HL-60 (cell line): ENCODE data around the gene CCDC190.

Experiments
- DNase-seq, 2 experiments: peaks; one replicate each; pipeline ENCODE4 v3.0.0-alpha.2; 2010 to 2020; ENCODE audit warnings: low read depth in 1 of 2, low spot score in 1 of 2
- H3K27ac ChIP-seq: fragments of 250-450 bp; sonication (Bioruptor Pico); replicated peaks from 2 replicates; pipeline ENCODE4 v1.5.1; 2020; ENCODE audit warnings: mild to moderate bottlenecking, moderate library complexity
- H3K27me3 ChIP-seq: fragments of 250-450 bp; sonication (Bioruptor Pico); 2 replicates; pipeline ENCODE4 v1.5.1; 2021; ENCODE audit warnings: mild to moderate bottlenecking, moderate library complexity; ENCODE audit not compliant: insufficient read depth, poor library complexity, severe bottlenecking
- H3K4me3 ChIP-seq: replicated peaks from 2 replicates; pipeline ENCODE4 v1.5.1; 2011; ENCODE audit warnings: mild to moderate bottlenecking, control low read depth, low read length; ENCODE audit not compliant: insufficient read depth
- GABPA ChIP-seq: IDR thresholded peaks from 2 replicates; pipeline ENCODE4 v1.6.1; 2012; ENCODE audit warnings: low read depth
- POLR2AphosphoS5 ChIP-seq: IDR thresholded peaks from 2 replicates; pipeline ENCODE4 v1.6.1; 2012; ENCODE audit warnings: low read depth
- SPI1 ChIP-seq: IDR thresholded peaks from 2 replicates; pipeline ENCODE4 v1.6.1; 2012; ENCODE audit warnings: low read depth, mild to moderate bottlenecking, borderline replicate concordance
- TF ChIP-seq, protein P1 (sequence below): IDR thresholded peaks from 2 replicates; pipeline ENCODE4 v1.6.1; 2012; ENCODE audit warnings: low read depth; ENCODE audit not compliant: insufficient replicate concordance
- TF ChIP-seq, protein P2 (sequence below): IDR thresholded peaks from one replicate; pipeline ENCODE4 v1.5.1; 2011; ENCODE audit warnings: low read length, control low read depth, inconsistent platforms; ENCODE audit not compliant: insufficient read depth

The CCDC190 gene

DNA sequence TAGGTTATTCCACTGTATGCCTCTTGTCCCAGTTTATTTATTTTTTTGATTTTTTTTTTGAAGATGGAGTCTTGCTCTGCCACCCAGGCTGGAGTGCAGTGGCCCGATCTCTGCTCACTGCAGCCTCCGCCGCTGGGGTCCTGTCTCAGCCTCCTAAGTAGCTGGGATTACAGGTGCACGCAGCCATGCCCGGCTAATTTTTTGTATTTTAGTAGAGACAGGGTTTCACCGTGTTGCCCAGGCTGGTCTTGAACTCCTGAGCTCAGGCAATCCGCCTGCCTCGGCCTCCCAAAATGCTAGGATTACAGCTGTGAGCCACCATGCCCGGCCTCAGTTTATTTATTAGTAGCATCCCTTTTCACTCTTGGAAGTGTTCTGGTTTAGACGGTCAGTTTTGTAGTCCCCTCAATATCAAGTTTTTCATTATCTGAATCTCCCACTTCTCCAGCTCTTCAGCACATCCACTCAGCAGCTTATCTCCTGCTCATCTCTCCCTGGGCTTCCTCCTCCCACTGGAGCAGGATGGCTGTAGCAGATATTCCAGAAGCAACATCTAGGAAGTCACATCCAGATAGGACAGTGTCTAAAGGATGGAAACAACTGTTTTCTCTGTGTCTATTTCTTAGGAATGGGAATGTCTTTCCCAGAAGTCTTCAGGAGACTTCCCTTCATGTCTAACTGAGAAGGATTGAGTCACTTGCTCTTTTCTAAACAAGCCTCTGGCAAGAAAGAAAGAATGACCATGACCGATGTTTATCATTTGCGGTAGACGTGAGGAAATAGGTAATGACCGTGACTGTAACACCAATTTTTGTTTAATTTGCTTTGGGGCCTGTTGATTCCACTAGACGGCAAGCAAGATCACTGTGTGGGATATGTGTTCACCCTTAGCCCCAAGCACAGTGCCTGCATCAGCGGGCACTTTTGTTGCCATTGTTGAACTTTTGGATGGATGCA, 14.4 kb downstream of the CCDC190 start:
- H3K27ac ChIP-seq, result no peak overlapping the region
- DNase-seq, result no peak
- no peak overlapping the region for H3K4me3 ChIP-seq
- TF ChIP-seq SPI1, result no peak
- TF ChIP-seq, protein P1, sequence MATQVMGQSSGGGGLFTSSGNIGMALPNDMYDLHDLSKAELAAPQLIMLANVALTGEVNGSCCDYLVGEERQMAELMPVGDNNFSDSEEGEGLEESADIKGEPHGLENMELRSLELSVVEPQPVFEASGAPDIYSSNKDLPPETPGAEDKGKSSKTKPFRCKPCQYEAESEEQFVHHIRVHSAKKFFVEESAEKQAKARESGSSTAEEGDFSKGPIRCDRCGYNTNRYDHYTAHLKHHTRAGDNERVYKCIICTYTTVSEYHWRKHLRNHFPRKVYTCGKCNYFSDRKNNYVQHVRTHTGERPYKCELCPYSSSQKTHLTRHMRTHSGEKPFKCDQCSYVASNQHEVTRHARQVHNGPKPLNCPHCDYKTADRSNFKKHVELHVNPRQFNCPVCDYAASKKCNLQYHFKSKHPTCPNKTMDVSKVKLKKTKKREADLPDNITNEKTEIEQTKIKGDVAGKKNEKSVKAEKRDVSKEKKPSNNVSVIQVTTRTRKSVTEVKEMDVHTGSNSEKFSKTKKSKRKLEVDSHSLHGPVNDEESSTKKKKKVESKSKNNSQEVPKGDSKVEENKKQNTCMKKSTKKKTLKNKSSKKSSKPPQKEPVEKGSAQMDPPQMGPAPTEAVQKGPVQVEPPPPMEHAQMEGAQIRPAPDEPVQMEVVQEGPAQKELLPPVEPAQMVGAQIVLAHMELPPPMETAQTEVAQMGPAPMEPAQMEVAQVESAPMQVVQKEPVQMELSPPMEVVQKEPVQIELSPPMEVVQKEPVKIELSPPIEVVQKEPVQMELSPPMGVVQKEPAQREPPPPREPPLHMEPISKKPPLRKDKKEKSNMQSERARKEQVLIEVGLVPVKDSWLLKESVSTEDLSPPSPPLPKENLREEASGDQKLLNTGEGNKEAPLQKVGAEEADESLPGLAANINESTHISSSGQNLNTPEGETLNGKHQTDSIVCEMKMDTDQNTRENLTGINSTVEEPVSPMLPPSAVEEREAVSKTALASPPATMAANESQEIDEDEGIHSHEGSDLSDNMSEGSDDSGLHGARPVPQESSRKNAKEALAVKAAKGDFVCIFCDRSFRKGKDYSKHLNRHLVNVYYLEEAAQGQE, result no peak
- TF ChIP-seq, protein P2, sequence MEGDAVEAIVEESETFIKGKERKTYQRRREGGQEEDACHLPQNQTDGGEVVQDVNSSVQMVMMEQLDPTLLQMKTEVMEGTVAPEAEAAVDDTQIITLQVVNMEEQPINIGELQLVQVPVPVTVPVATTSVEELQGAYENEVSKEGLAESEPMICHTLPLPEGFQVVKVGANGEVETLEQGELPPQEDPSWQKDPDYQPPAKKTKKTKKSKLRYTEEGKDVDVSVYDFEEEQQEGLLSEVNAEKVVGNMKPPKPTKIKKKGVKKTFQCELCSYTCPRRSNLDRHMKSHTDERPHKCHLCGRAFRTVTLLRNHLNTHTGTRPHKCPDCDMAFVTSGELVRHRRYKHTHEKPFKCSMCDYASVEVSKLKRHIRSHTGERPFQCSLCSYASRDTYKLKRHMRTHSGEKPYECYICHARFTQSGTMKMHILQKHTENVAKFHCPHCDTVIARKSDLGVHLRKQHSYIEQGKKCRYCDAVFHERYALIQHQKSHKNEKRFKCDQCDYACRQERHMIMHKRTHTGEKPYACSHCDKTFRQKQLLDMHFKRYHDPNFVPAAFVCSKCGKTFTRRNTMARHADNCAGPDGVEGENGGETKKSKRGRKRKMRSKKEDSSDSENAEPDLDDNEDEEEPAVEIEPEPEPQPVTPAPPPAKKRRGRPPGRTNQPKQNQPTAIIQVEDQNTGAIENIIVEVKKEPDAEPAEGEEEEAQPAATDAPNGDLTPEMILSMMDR, result no peak
- TF ChIP-seq POLR2AphosphoS5, result no peak
- no peak for TF ChIP-seq GABPA
- H3K27me3 ChIP-seq, result no peaks in the 10 kb centered on the region

DNA sequence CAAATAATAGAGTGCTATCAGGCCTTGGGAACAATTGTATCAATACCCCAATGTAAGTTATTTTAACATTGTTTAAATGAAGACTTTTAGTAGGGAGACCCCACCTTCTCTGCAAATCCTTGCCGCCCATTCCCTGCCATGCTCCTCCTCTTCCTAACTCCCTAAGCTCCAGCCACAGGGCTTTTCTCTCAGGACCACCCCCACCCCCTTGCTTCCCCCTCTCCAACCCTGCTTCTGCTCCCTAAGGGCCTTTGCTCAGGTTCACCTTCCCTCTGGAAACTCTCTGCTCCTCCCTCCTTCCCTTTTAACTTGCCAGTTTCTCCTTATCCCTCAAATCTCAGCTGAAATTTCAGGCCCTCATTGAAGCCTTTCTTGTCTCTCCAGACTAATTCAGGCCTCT, 16.8 kb downstream of the CCDC190 start:
- Histone ChIP-seq H3K4me3 (no peak overlapping the region), H3K27ac (no peak overlapping the region), H3K27me3 (no peaks in the 10 kb centered on the region)
- no peak for DNase-seq
- TF ChIP-seq POLR2AphosphoS5, result no peak
- TF ChIP-seq, protein P2, result no peak
- TF ChIP-seq, protein P1, result no peak
- TF ChIP-seq SPI1, result no peak
- TF ChIP-seq GABPA, result no peak

DNA sequence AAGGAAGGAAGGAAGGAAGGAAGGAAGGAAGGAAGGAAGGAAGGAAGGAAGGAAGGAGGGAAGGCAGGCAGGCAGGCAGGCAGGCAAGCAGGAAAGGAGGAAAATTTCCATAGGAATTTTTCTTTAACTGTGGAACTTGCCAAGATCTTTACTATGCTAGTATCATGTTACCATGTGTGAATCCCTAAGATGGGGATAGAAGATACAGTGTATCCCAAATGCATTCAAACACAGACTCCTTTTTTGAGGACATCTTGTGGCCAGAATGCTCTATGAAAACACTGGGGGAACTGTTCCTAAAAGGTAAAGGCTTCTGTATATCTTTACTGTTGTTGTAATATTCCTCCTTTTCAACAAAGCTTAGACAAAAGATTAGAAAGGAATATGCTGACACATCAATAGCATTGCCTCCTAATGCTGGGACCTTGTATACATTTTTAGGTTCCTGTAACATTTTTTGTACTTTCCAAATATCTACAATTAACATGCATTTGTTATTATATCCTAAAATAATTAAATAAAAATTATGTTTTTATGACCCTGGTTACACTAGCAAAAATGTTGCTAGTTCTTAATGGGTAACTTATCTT, 20.6 kb downstream of the CCDC190 start:
- Histone ChIP-seq H3K27me3 (no peaks in the 10 kb centered on the region), H3K27ac (no peak overlapping the region), H3K4me3 (no peak overlapping the region)
- no peak for DNase-seq
- TF ChIP-seq, protein P2, result no peak
- no peak for TF ChIP-seq GABPA
- TF ChIP-seq, protein P1, result no peak
- no peak for TF ChIP-seq POLR2AphosphoS5
- no peak for TF ChIP-seq SPI1
